Mucosa of gallbladder (tissue), 1 donor: ENCODE measurements around the gene CHCHD6. TPM values are rescaled to one million over a fixed set of nuclear protein-coding genes. Genes with fewer than 3 reads are reported as not detected.
A peak's percentile ranks its signal among the peaks of the same experiment; 100 is the strongest.

Experiments
- DNase-seq: peaks from one replicate; pipeline ENCODE4 v3.0.0-alpha.2; 2020; ENCODE audit warnings: low spot score
- total RNA-seq: library from RNA; stranded (reverse); gene quantifications from one replicate; pipeline ENCODE4 v1.2.1, GENCODE V29; 2021
- donor health status: DM: no; HTN: no; CAD: no.

CHCHD6 gene
- total RNA-seq, 1 donor from 2014 or later, result 12.3 TPM

DNA sequence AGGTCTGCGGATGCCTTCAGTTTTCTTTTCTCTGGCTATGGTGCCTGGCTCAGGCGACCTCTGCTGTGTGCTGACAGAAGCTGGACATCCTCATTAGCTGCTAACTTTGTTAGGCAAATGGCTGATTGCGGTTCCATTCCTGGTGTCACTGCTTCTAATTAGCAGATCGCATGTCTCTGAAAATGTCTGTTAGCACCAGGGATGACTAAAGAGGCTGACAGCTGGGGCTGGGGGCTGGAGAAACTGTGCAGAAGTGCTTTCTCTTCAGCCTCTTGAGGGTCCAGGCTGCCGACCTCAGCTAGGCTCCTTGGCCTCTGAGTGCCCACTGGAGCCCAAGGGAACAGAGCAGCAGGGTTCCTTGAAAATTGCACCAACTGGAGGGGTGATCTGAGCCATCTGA, 39.3 kb downstream of the CHCHD6 start:
- no peak for DNase-seq

DNA sequence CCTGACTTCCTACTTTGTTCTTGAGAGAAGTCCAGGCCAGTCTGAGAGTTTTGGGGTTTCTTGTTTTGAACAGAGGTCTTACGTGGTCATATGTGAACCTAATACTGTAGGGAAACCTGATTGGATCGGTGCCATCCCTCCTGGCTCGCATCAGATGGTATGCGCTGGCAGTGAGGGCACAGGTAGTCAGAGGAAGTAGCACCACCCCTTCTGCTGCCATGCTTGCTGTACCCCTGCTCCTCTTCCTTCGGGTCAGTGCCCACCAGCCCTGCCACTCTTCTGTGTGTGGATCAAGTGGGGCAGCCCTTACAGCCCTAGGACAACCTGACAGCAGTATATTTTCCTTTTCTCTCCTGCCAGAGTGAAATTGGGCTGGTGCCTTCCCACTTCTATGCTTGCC, 39.7 kb downstream of the CHCHD6 start:
- no peak for DNase-seq

DNA sequence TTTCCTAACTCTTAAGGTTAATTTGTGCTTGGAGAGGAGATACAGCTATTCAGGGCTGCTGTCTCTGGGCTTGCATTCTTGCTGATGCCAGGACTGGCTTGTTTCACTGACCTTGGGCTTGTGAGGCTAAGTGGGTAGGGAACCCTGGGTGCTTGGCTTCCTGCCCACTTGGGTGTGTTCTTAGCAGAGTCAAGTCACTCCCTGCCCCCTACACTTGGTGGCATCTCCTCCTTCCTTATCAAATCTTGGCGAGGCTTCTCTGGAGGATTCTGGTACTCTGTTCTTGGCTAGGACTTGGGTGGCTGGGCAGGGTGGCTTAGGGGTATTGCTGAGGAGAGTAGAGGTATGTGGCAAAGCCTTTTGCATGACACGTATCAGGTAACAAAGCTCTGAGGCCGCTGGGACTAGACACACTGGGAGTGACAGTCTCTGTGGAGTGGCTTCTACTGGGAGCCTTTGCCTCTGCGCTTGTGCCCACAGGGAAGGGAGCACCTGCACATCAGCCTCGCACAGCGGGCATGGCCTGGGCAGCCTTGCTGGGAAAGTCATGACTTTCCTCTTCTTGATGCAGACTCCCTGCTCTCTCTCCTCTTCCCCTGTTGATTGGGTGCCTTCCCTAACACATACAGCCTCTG, 41.8 kb downstream of the CHCHD6 start:
- DNase-seq, result peak; percentile 83

DNA sequence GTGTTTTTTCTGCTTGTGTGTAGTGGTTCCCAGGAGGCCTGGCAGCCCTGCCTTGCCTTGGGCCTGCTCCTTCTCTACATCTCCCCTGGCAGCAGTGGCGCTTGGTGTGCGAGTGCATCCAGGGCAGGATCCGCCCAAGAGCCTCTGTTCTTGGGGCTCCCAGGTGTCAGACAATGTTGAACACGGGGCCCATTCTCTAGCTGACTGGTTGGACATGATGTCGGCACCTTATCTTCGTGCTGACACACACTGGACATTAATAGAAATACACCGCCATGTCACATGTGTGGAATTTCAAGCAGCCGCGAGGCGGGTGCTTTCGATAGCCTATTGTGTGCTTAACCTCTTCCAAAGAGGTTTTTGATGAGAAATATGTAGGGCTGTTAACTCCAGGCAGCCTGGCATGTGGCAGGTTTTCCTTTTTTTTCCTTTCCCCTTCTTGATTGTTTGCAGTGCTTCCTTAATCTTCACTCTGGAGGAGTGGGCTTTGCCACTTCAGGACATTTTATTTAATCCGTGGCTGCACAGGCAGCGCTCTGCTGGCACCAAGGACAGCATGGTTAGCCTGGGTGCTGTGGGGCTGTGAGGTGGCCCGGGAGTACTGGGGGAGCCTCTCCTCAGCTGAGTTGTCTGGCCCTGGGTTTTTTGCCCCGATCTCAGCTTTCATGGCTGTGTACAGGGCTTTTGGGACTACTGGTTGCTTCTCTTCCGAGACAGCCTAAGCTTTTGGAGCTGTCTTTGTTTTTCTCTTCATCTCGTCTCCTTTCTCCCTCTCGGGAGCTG, 42.5 kb downstream of the CHCHD6 start:
- DNase-seq, result peak; percentile 40

GRCh38 chr3:126747768-126748167, 43.7 kb downstream of the CHCHD6 start:
- no peak for DNase-seq

DNA sequence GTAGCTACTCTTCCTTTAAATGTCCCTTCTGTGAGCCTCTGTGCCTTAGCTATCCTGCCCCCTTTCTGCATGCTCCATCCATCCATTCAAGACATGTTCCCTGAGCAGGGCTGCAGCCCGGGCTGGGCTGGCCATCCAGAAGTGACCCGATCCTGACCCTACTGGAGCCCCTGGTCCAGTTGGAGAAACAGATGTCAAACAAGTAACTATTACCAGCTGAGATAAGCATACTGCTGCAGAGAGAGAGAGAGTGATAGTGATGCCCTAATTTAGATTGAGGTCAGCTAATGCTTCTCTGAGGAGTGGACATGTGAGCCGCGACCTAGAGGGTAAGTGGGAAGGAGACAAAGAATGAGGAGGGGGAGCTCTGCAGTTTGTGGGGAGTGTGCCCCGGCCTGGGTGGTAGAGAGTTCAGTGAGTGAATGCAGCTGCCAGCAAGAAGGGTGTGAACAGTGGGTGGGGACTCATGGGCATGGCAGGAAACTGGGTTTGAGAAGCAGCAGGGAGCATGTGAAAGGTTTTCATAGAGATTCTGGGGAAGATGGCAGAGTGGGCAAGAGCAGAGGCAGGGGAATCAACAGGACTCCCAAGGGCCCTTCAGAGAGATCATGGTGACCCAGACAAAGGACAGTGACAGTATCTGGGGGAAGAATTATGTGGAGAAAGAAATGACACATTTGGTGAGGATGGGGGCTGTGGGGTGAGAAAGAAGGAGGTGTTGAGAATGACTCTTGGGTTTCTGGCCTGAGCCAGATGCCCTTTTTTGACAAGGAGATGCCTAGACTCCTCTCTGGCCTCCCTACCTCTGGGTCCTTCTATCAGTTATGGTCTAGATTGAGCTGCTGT, 44.9 kb downstream of the CHCHD6 start:
- DNase-seq, result no peak

GRCh38 chr3:126749547-126749875, 45.5 kb downstream of the CHCHD6 start:
- no peak for DNase-seq

DNA sequence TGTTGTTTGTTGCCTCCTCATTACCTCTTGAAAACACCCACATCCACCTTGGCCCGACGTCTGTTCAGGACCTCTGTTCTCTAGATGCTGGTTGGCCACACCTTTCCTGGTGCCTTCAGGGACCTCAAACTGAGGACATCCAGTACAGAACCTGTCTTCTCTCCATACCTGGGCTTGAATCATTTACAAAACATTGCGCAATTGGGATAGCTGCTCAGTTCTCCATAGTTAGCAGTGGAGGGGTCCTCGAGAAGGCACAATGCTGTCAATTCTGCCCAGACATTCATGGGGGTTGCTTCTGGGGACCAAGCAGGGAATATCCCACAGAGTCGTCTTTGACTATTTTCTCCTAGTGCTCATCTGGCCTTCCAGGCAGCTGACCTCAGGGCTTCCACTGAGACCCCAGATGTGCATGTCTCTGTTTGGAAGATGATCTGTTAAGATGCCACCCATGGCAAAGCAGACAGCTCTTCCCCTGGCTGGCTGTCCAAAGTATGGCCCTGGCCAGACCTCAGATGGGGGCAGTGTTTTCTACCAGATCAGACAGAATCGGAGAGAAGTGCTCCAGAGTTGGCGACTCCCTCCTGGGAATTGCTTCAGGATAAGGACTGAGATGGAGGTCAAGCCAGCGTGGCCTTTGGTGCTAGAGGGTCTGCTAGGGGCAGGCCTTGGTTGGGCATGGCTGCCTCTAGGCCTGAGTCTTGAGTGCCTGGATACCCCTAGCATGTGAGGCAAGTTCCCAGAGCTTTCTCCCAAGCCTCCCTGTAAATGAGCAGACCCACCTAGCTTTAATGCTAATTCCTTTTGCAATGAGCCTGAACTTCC, 46.1 kb downstream of the CHCHD6 start:
- no peak for DNase-seq

DNA sequence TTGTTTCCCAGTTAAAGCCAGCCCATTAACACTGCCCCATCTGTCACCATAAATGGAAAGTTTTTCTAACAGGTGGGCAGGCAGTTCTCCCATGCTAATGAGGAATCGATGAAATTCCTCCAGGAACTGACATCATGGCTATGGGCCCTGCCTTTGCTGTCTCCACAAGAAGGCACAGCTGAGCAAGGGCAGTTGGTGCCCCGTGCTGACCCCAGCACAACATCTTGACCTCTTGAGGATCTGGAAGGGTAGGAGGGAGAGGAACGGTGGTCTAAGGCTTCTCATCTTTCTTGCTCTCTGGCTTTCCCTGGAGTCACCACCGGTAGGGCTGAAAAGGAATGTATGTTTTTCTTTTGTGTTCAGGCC, 46.7 kb downstream of the CHCHD6 start:
- DNase-seq, result no peak

DNA sequence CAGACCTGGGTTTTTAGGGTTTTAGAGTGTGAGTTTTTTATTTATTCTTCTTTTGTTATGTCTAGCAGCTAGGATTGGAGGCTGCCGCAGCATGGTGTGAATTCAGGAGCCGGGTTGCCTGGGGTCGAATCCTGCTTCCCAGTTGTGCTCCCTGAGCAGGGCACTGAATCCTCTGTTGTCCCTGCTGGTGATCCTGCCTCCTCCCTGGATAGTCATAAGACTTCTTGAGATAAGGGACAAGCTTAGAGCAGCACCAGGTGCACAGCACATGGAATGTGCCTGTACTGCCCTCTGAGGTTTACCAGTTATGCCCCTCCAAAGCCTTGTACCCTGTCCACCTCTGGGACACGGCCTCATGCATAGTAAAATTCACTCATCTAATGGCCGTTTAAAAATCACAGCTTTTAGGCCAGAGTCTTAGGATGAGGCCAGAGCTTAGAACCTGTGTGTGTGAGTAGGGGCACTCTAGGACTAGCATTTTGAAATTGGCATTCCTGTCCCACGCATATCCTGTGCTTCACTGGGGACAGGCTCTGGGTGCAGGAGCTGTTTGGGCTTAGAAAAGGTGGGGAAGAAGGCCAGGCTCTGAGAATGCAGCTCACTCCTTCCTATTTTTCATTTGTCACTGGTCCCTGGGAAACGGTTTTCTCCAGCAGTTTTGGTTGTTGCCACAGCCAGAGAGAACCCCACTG, 47.7 kb downstream of the CHCHD6 start:
- no peak for DNase-seq

- DNase-seq, result peak; percentile 75
Measured at GRCh38 chr3:126752303-126753190, 48.5 kb downstream of the CHCHD6 start.

DNA sequence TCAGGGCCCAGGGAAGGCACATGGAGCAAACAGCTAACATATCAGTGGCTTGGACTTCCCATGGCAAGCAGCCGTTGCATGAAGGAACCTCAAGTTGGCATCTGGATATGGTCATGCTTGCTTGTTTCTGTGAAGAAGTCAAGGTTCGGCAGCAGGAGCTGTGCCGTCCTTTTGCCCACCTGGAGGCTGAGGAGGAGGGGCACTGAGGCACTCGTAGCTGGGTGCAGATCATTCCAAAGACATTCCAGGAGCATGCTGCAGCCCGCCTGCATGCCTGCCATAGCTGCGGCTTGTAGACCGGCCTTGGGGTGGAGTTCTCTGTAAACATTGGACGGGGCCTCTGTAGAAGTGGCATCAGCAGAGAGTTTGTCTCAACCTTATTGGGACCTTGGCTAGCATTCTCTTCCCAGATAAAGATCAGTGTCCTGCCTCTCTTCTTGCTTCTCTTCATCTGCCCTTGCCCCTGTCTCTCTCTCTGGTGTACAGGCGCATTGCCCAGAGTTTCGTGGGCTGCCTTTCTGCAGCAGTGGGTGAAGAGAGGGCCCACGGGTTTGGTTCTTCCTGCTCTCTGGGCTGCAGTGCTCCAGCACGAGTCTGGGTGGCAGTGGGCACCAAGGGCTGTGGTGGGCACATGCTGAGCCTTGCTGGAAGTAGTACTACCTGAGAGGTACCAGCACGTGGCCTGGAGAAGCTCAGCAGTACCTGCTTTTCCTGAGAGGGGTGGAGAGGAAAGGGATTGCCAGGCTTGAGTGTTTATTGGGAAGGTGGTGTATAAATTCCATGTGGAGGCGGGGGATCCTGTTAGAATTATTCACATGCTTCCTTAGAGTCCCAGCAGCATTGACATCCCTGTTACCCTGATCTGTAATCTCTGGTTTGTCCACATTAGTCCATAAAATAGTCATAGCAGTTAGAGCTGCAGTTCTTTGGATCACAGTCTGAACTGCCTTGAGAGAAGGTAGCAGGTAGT, 49.4 kb downstream of the CHCHD6 start:
- no peak for DNase-seq

- DNase-seq, result no peak
Measured at GRCh38 chr3:126755866-126756265, 51.8 kb downstream of the CHCHD6 start.

- no peak for DNase-seq
Measured at GRCh38 chr3:126758026-126758425, 54.0 kb downstream of the CHCHD6 start.

- no peak for DNase-seq
Measured at GRCh38 chr3:126758882-126759281, 54.8 kb downstream of the CHCHD6 start.

DNA sequence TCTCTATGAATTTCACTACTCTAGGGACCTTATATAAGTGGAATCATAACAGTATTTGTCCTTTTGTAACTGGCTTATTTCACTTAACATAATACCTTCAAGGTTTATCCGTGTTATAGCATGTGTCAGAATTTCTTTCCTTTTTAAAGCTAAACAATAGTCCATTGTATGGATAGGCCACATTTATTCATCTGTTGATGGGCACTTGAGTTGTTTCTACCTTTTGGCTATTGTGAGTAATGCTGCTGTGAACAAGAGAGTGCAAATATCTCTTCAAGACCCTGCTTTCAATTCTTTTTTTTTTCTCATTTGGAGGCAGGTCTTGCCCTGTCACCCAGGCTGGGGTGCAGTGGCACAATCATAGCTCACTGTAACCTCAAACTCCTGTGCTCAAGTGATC, 56.5 kb downstream of the CHCHD6 start:
- no peak for DNase-seq

DNA sequence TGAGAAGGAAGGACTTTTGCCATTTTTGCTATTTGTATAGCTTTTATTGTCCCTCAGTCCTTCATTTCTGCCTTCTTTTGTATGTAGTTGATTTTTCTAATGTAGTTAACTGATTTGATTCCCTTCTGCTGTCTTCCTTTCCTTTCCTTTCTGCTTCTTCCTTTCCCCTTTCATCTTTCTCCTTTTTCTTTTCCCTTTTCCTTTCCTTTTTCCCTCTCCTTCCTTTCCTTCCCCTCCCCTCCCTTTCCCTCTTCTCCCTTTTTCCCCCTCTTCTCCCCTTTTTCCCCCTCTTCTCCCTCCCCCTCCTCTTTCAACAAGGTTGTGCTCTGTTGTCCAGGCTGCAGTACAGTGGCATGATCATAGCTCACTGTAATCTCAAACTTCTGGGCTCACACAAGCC, 59.0 kb downstream of the CHCHD6 start:
- no peak for DNase-seq

DNA sequence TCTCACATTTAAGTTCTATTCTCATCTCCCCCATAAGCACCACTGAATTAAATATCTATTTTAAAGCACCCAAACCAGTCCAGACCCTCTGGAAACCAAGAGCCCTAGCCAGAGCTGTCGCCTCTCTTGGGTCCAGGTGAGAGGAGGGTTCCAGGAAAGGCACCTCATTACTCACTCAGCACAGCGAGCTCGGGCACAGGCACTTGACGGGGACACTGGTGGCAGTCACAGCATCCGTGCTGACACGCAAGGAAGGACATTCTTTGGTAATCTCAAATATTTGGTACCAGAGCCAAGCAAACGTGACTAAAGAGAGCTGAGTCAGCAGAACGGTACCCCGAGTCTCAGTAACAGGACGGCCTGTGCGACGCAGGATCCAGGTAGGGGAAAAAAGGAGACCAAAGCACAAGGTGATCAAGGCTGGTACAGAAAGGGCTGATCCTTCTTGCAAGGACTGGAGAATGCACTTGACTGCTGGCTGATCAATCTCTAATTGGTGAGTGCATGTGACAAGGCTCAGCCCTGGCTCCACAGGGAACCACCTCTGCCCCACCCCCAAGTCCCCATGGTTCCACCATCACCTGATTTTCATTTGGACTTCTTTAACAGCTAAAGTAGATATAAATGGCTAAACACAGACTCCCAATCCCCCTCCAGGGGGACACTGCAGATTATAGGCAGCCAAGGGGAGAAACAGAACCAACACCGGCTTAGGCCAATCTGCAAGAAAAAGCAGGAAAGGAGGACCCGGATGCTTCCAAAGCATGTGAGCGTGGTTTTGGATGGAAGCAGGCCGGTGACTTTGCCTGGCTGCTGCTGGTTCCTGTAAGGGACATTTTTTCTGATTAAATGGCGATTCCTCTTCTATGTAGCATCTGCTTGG, 61.4 kb downstream of the CHCHD6 start:
- DNase-seq, result no peak
